ENCODE measurements around the gene ASXL1.

The ASXL1 gene

DNA sequence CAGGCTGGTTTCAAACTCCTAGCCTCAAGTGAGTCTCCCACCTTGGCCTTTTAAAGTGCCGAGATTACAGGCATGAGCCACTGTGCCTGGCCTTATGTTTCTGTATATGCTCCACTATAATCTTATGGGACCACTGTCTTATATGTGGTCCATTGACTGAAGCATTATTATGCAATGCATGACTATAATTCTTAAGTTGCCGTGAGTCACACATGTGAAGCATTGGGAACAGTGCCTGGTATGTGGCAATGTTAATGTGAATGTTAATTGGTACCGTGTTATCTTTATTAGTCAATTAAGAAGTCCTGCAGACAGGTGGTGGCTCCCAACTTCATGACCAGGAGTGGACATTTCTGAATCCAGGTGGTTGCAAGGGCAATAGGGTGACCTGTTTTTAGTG, 14.7 kb upstream of the ASXL1 start:
- Histone ChIP-seq H3K4me1 (ENCODE audit: insufficient read depth, low read length, severe bottlenecking) (peaks cover 33% of the 10 kb centered on the region), H3K4me3 (ENCODE audit: low read depth, low read length, poor library complexity, severe bottlenecking) (no peak overlapping the region), H3F3A (ENCODE audit: insufficient read depth, low read length) (no peaks in the 10 kb centered on the region), H3K9me2 (ENCODE audit: low read depth, low read length) (no peaks in the 10 kb centered on the region), H2AFZ (ENCODE audit: low read length) (no peak overlapping the region), H3K27me3 (ENCODE audit: insufficient read depth, low read length) (no peaks in the 10 kb centered on the region), H3K79me2 (ENCODE audit: insufficient read depth, low read length) (no peaks in the 10 kb centered on the region), H3K4me2 (ENCODE audit: low read length) (no peak overlapping the region), H3K36me3 (ENCODE audit: insufficient read depth, low read length) (no peaks in the 10 kb centered on the region), H3K27ac (ENCODE audit: low read depth, low read length, poor library complexity, severe bottlenecking) (no peak overlapping the region), H4K20me1 (ENCODE audit: insufficient read depth, low read length) (no peaks in the 10 kb centered on the region), H3K9me3 (ENCODE audit: low read length) (no peaks in the 10 kb centered on the region), H3K9ac (ENCODE audit: low read length) (no peak overlapping the region)
- TF ChIP-seq, protein P1, sequence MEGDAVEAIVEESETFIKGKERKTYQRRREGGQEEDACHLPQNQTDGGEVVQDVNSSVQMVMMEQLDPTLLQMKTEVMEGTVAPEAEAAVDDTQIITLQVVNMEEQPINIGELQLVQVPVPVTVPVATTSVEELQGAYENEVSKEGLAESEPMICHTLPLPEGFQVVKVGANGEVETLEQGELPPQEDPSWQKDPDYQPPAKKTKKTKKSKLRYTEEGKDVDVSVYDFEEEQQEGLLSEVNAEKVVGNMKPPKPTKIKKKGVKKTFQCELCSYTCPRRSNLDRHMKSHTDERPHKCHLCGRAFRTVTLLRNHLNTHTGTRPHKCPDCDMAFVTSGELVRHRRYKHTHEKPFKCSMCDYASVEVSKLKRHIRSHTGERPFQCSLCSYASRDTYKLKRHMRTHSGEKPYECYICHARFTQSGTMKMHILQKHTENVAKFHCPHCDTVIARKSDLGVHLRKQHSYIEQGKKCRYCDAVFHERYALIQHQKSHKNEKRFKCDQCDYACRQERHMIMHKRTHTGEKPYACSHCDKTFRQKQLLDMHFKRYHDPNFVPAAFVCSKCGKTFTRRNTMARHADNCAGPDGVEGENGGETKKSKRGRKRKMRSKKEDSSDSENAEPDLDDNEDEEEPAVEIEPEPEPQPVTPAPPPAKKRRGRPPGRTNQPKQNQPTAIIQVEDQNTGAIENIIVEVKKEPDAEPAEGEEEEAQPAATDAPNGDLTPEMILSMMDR (IDR thresholded peaks at IDR 0.05; ENCODE audit: low read length), result no peak
- TF ChIP-seq EZH2 (IDR thresholded peaks at IDR 0.05; ENCODE audit: borderline replicate concordance, low read length), result no peak

GRCh38 chr20:32344835-32345506, 13.2 kb upstream of the ASXL1 start:
- Histone ChIP-seq H3F3A (ENCODE audit: insufficient read depth, low read length) (peaks cover under 1% of the 10 kb centered on the region; the same call in 1 of the 2 replicates), H3K79me2 (ENCODE audit: insufficient read depth, low read length) (no peaks in the 10 kb centered on the region), H3K4me3 (ENCODE audit: low read depth, low read length, poor library complexity, severe bottlenecking) (no peak overlapping the region), H3K36me3 (ENCODE audit: insufficient read depth, low read length) (no peaks in the 10 kb centered on the region), H4K20me1 (ENCODE audit: insufficient read depth, low read length) (no peaks in the 10 kb centered on the region), H3K9me3 (ENCODE audit: low read length) (no peaks in the 10 kb centered on the region), H2AFZ (ENCODE audit: low read length) (peak overlapping the region; percentile 58), H3K27ac (ENCODE audit: low read depth, low read length, poor library complexity, severe bottlenecking) (peak overlapping the region; percentile 65), H3K4me2 (ENCODE audit: low read length) (peak overlapping the region; percentile 11; the same call in 1 of the 2 replicates), H3K9ac (ENCODE audit: low read length) (peak overlapping the region; percentile 12; the same call in 1 of the 2 replicates), H3K4me1 (ENCODE audit: insufficient read depth, low read length, severe bottlenecking) (peaks cover 36% of the 10 kb centered on the region), H3K27me3 (ENCODE audit: insufficient read depth, low read length) (no peaks in the 10 kb centered on the region), H3K9me2 (ENCODE audit: low read depth, low read length) (no peaks in the 10 kb centered on the region)
- TF ChIP-seq, protein P1 (IDR thresholded peaks at IDR 0.05; ENCODE audit: low read length), result no peak
- no peak for TF ChIP-seq EZH2 (IDR thresholded peaks at IDR 0.05; ENCODE audit: borderline replicate concordance, low read length)

GRCh38 chr20:32348207-32348606, 9.9 kb upstream of the ASXL1 start:
- Histone ChIP-seq H3K27me3 (ENCODE audit: insufficient read depth, low read length) (no peaks in the 10 kb centered on the region), H3F3A (ENCODE audit: insufficient read depth, low read length) (peaks cover 3% of the 10 kb centered on the region; the same call in 1 of the 2 replicates), H3K9me2 (ENCODE audit: low read depth, low read length) (no peaks in the 10 kb centered on the region), H3K36me3 (ENCODE audit: insufficient read depth, low read length) (no peaks in the 10 kb centered on the region), H3K4me2 (ENCODE audit: low read length) (no peak overlapping the region), H3K4me3 (ENCODE audit: low read depth, low read length, poor library complexity, severe bottlenecking) (no peak overlapping the region), H3K9ac (ENCODE audit: low read length) (peak overlapping the region; percentile 19; the same call in 1 of the 2 replicates), H4K20me1 (ENCODE audit: insufficient read depth, low read length) (no peaks in the 10 kb centered on the region), H3K79me2 (ENCODE audit: insufficient read depth, low read length) (no peaks in the 10 kb centered on the region), H2AFZ (ENCODE audit: low read length) (no peak overlapping the region), H3K4me1 (ENCODE audit: insufficient read depth, low read length, severe bottlenecking) (peaks cover 63% of the 10 kb centered on the region), H3K9me3 (ENCODE audit: low read length) (no peaks in the 10 kb centered on the region), H3K27ac (ENCODE audit: low read depth, low read length, poor library complexity, severe bottlenecking) (peak overlapping the region; percentile 99)
- no peak for TF ChIP-seq EZH2 (IDR thresholded peaks at IDR 0.05; ENCODE audit: borderline replicate concordance, low read length)
- TF ChIP-seq, protein P1 (IDR thresholded peaks at IDR 0.05; ENCODE audit: low read length), result no peak
